K562 (cell line): ENCODE data around the gene SOX11.
"Not testable (repeated sequence)": the region's sequence is repeated elsewhere in the genome, so short reads cannot be mapped to it uniquely, and the experiment has no call there.

Experiments used
- BHLHE40 ChIP-seq: IDR thresholded peaks from 2 replicates; pipeline ENCODE4 v1.6.1; 2011; ENCODE audit warnings: low read length, improper control_type of control experiment
- CBX8 ChIP-seq: fragments of 200-600 bp; sonication (generic); IDR thresholded peaks from 2 replicates; pipeline ENCODE4 v1.6.1; 2012; ENCODE audit warnings: borderline replicate concordance, mixed run types, low read depth, mild to moderate bottlenecking, moderate library complexity, mixed read lengths, low read length, control low read depth, inconsistent platforms; ENCODE audit not compliant: poor library complexity, severe bottlenecking; ENCODE audit errors: extremely low read depth
- HNRNPL ChIP-seq: fragments of 200-400 bp; formaldehyde crosslinking; IDR thresholded peaks from 2 replicates; pipeline ENCODE4 v1.6.1; 2017; ENCODE audit warnings: low read depth, mild to moderate bottlenecking, low read length
- NCOA2 ChIP-seq, 2 experiments: fragments of 450-650 bp; IDR thresholded peaks; 2 replicates each; pipeline ENCODE4 v1.6.1; 2018; ENCODE audit warnings: mild to moderate bottlenecking in 2 of 2, moderate library complexity in 1 of 2; ENCODE audit not compliant: partially characterized antibody in 2 of 2
- NFE2L1 ChIP-seq: fragments of 450-650 bp; IDR thresholded peaks from 2 replicates; pipeline ENCODE4 v1.6.1; 2016; ENCODE audit warnings: missing genetic modification characterization, low read depth, mild to moderate bottlenecking, missing compliant biosample characterization, moderate library complexity, borderline replicate concordance
- POLR2A ChIP-seq: fragments of 450-650 bp; conservative IDR thresholded peaks from 2 replicates; pipeline ENCODE4 v1.6.1; 2016
- RAD21 ChIP-seq, 2 experiments: fragments of 250-450 bp in 1 of 2; fragments of 450-650 bp in 1 of 2; sonication (Bioruptor Pico) in 1 of 2; formaldehyde crosslinking in 1 of 2; IDR thresholded peaks in 1 of 2; conservative IDR thresholded peaks in 1 of 2; 2 replicates each; pipeline versions ENCODE4 v1.4.0 to v1.8.0; 2020 to 2022; ENCODE audit warnings: mild to moderate bottlenecking in 2 of 2, moderate library complexity in 1 of 2
- TARDBP ChIP-seq: fragments of 450-650 bp; IDR thresholded peaks from 2 replicates; pipeline ENCODE4 v1.6.1; 2016
- YY1 ChIP-seq, 3 experiments: IDR thresholded peaks; 2 replicates each; pipeline ENCODE4 v1.6.1; 2011; ENCODE audit warnings: low read length in 2 of 3, mild to moderate bottlenecking in 2 of 3, moderate library complexity in 2 of 3, borderline replicate concordance in 1 of 3, control low read depth in 1 of 3, low read depth in 1 of 3; ENCODE audit not compliant: insufficient read depth in 3 of 3, insufficient replicate concordance in 2 of 3, control insufficient read depth in 1 of 3, insufficient read length in 1 of 3; ENCODE audit errors: extremely low read depth in 1 of 3
- TF ChIP-seq, protein P1 (sequence below), 3 experiments: IDR thresholded peaks in 2 of 3; conservative IDR thresholded peaks in 1 of 3; 2 replicates each; pipeline ENCODE4 v1.5.1; 2011 to 2012; ENCODE audit warnings: low read length in 3 of 3, mild to moderate bottlenecking in 3 of 3, control low read depth in 2 of 3, improper control_type of control experiment in 1 of 3, inconsistent platforms in 1 of 3, low read depth in 1 of 3, mixed read lengths in 1 of 3, moderate library complexity in 1 of 3; ENCODE audit not compliant: insufficient read depth in 2 of 3

DNA sequence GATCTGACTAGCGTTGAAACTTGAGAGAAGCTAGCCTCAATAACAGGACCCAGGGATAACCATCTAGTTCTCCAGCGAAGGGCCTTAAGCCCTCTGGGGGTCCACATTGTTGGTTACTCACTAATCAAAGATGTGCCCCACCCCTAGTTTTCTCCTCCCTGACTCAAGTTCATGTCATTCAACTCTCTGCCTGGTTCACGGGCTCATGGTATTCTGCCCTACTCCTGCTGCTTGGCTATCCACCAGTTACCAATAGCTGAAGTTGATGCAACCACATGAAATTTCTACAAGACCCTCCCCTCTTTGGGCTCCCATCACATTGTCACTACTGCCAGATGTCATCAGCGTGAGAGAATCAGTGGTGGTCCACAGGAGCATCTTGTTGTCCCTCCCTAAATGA, 38.4 kb upstream of the SOX11 start:
- TF ChIP-seq YY1 (IDR thresholded peaks at IDR 0.05; ENCODE audit: borderline replicate concordance in 1 of 3, control insufficient read depth in 1 of 3, extremely low read depth in 1 of 3, insufficient read depth in 3 of 3, insufficient read length in 1 of 3, insufficient replicate concordance in 2 of 3, low read depth in 1 of 3, low read length in 2 of 3); POLR2A; HNRNPL; TARDBP; CBX8; BHLHE40; NFE2L1 (tag); RAD21 (CRISPR knock-in tag; conservative IDR thresholded peaks at IDR 0.05 in 1 of 2, IDR thresholded peaks at IDR 0.05 in 1 of 2); NCOA2 (IDR thresholded peaks at IDR 0.05; ENCODE audit: partially characterized antibody in 2 of 2): not testable (repeated sequence)
- TF ChIP-seq, protein P1, sequence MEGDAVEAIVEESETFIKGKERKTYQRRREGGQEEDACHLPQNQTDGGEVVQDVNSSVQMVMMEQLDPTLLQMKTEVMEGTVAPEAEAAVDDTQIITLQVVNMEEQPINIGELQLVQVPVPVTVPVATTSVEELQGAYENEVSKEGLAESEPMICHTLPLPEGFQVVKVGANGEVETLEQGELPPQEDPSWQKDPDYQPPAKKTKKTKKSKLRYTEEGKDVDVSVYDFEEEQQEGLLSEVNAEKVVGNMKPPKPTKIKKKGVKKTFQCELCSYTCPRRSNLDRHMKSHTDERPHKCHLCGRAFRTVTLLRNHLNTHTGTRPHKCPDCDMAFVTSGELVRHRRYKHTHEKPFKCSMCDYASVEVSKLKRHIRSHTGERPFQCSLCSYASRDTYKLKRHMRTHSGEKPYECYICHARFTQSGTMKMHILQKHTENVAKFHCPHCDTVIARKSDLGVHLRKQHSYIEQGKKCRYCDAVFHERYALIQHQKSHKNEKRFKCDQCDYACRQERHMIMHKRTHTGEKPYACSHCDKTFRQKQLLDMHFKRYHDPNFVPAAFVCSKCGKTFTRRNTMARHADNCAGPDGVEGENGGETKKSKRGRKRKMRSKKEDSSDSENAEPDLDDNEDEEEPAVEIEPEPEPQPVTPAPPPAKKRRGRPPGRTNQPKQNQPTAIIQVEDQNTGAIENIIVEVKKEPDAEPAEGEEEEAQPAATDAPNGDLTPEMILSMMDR (IDR thresholded peaks at IDR 0.05 in 2 of 3, conservative IDR thresholded peaks at IDR 0.05 in 1 of 3; ENCODE audit: insufficient read depth in 2 of 3, low read depth in 1 of 3, low read length in 3 of 3) = not testable (repeated sequence)
